ENCODE measurements around the gene HIVEP3.

The HIVEP3 gene

GRCh38 chr1:41650028-41650880 lies 268.5 kb downstream of the HIVEP3 start:
- DNase-seq (ENCODE audit: extremely low spot score) = no peak
- ChIA-PET CTCF (no interaction called here), POLR2A (no interaction called here)
- no peak for TF ChIP-seq CTCF (IDR thresholded peaks at IDR 0.05; ENCODE audit: control extremely low read depth, extremely low read depth, low read depth, missing control alignments)

GRCh38 chr1:41649396-41650027 lies 269.2 kb downstream of the HIVEP3 start:
- no peak for TF ChIP-seq CTCF (IDR thresholded peaks at IDR 0.05; ENCODE audit: control extremely low read depth, extremely low read depth, low read depth, missing control alignments)
- CTCF ChIA-PET = interaction anchor here (0.8 to 1.1 kb wide), 2 partner anchors 8 to 64 kb away, joined by 3 to 4 read pairs; no protein-coding TSS in a partner anchor
- POLR2A ChIA-PET = no interaction called here
- DNase-seq (ENCODE audit: extremely low spot score) = no peak

GRCh38 chr1:41648844-41649243 lies 269.9 kb downstream of the HIVEP3 start:
- DNase-seq (ENCODE audit: extremely low spot score) = no peak
- TF ChIP-seq CTCF (IDR thresholded peaks at IDR 0.05; ENCODE audit: control extremely low read depth, extremely low read depth, low read depth, missing control alignments) = no peak
- CTCF ChIA-PET = interaction anchor here (0.8 to 1.1 kb wide), 2 partner anchors 9 to 65 kb away, joined by 3 to 4 read pairs; no protein-coding TSS in a partner anchor
- POLR2A ChIA-PET = no interaction called here

- no peak for TF ChIP-seq CTCF (IDR thresholded peaks at IDR 0.05; ENCODE audit: control extremely low read depth, extremely low read depth, low read depth, missing control alignments)
- POLR2A ChIA-PET = no interaction called here
- no peak for DNase-seq (ENCODE audit: extremely low spot score)
- CTCF ChIA-PET = interaction anchor here (1.1 kb wide), 1 partner anchor 9 kb away, joined by 4 read pairs; no protein-coding TSS in a partner anchor
Observed at GRCh38 chr1:41648230-41648629, 270.5 kb downstream of the HIVEP3 start.

- ChIA-PET CTCF (no interaction called here), POLR2A (no interaction called here)
- no peak for TF ChIP-seq CTCF (IDR thresholded peaks at IDR 0.05; ENCODE audit: control extremely low read depth, extremely low read depth, low read depth, missing control alignments)
- DNase-seq (ENCODE audit: extremely low spot score) = no peak
Observed at GRCh38 chr1:41647221-41648135, 271.2 kb downstream of the HIVEP3 start.

GRCh38 chr1:41646186-41646585 lies 272.5 kb downstream of the HIVEP3 start:
- ChIA-PET POLR2A (no interaction called here), CTCF (no interaction called here)
- no peak for TF ChIP-seq CTCF (IDR thresholded peaks at IDR 0.05; ENCODE audit: control extremely low read depth, extremely low read depth, low read depth, missing control alignments)
- no peak for DNase-seq (ENCODE audit: extremely low spot score)

All from GM10248 (cell line).